ENCODE results near the gene SYNGR4.
A peak's percentile ranks its signal among the peaks of the same experiment; 100 is the strongest.

SYNGR4 gene

DNA sequence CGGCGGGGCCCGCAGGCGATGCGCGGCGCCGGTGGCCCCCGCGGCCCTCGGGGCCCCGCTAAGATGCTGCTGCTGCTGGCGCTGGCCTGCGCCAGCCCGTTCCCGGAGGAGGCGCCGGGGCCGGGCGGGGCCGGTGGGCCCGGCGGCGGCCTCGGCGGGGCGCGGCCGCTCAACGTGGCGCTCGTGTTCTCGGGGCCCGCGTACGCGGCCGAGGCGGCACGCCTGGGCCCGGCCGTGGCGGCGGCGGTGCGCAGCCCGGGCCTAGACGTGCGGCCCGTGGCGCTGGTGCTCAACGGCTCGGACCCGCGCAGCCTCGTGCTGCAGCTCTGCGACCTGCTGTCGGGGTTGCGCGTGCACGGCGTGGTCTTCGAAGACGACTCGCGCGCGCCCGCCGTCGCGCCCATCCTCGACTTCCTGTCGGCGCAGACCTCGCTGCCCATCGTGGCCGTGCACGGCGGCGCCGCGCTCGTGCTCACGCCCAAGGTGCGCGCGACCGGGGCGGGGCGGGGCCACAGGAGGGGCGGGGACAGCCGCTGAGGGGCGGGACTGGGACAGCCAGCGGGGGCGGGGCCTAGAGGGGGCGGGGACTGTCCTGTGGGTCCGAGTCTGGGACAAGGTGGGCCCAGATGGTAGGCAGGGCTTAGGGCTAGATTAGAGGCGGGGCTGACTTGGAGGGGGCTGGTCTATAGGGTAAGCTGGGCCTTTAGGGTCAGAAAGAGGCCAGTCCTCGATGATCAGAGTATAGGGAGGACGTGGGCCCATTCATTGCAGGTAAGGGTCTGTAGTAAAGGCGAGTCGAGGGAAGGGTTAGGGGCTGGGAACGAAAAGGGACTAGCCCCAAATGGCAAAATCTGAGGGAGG is 34.4 kb downstream of the SYNGR4 start:
- DNase-seq = peak; percentile 90

DNA sequence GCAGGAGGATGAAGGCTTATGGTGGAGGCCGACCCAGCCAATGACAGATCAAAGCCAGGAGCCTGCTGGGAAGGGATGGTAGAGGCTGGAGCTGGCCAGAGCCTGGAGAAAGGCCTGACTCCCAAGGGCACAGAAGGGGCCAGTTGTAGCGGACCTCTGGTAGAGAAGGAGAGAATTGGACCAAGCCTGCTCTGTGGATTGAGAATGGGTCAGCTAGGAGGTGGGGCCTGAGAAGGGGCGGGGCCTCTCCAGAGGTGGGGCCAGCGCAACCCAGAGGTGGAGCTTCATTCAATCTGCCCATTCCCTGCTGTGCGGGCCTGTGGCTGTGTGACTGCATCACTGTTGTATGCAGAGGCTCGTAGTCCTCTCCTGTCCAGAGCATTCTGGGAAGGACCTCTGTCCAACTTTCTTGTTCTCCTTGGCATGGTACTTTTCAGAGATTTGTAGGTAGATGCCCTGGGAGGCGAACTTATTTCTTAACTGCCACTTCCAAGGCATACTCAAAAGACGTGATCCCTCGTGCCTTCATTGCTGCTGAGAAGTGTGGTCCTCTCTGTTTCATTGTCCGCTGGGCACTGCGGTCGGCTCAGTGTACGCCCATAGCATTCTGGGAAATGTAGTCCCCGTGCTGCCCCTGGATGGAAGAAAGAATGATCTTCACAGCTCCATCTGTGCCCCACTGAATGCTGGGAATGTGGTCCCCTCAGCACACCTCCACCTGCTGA is 36.0 kb downstream of the SYNGR4 start:
- DNase-seq = peak; percentile 55

DNA sequence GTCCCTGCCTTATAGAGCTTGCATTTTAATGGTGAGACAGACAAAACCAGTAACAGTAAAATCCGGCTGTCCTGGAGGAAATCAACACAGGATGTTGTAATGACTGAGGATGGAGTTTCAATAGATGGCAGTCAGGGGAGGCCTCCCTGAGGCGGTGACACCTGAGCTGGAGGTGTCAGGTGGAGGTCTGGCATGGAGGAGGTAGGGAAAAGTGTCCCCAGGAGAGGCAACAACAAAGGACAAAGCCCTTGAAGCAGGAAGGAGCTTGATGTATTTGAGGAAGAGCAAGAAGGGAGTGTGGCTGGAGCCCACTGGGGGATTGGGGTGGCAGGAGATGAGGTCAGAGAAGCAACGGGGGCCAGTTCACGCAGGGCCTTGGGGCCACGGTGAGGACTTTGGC is 37.1 kb downstream of the SYNGR4 start:
- DNase-seq = no peak

DNA sequence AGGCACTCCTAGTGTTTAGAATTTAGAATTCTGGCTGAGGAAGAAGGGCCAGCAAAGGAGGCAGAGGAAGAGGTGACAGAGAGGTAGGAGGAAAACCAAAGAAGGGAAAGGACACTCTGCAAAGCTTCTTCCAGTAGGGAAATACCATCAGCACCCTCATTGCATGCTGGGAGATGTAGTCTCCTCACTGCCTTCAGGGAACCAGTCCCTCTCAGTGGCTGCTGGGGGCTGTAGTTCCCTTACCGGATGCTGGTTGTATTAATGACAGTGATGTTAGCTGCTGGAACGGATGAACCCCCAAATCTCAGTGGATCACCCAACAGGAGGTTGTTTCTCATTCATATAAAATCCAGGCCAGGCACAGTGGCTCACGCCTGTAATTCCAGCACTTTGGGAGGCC is 39.4 kb downstream of the SYNGR4 start:
- DNase-seq = peak; percentile 68

DNA sequence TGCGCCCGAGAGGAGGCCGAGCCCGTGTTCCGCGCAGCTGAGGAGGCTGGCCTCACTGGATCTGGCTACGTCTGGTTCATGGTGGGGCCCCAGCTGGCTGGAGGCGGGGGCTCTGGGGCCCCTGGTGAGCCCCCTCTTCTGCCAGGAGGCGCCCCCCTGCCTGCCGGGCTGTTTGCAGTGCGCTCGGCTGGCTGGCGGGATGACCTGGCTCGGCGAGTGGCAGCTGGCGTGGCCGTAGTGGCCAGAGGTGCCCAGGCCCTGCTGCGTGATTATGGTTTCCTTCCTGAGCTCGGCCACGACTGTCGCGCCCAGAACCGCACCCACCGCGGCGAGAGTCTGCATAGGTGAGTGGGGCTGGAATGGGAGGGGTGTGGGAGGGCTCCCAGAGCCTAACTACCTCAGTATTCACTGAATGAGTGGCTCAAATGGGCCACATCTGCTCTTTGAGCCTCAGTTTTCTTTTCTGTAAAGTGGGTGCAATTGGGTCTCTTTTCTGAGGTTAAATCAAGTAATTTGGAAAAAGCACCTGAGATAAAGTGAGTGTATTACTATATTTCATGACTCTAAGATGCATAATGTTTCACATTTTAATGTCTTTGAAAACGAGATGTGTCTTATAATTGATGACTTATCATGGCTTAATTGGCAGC is 41.0 kb downstream of the SYNGR4 start:
- DNase-seq = no peak

DNA sequence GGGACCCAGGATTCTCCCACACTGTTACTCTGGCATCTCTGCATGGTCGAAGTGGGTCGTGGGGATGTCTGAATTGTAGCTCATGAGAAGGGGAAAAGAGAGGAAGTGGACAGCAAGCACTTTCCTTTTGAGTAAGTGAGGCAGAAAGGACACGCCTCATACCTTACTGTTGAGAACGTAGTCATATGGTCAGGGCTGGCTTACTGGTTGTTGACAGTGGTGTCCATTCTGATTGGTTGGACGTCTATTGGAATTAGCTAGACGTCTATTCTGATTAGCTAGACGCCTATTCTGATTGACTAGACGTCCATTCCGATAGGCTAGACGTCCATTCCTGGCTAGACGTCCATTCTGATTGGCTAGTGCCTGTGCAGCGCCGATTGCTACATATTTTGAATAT is 41.7 kb downstream of the SYNGR4 start:
- no peak for DNase-seq

DNA sequence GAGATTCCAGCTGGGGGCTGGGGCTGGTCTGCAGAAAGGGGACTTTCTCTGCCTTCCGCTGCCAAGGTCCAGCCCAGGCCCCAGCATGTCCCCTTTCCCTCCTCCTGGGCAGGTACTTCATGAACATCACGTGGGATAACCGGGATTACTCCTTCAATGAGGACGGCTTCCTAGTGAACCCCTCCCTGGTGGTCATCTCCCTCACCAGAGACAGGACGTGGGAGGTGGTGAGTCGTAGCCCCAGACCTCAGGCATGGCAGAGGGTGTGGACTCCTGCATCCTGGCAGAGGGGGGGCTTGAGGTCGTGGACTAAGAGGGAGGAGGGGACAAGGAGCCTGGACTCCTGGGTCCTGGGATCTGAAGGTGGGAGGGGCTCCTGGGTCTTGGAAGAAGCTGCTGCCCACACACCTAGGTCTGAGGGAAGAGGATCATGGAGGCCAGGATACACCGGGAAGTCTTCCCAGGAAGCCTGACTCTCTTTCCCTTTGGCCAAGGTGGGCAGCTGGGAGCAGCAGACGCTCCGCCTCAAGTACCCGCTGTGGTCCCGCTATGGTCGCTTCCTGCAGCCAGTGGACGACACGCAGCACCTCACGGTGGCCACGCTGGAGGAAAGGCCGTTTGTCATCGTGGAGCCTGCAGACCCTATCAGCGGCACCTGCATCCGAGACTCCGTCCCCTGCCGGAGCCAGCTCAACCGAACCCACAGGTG is 49.9 kb downstream of the SYNGR4 start:
- DNase-seq = no peak

DNA sequence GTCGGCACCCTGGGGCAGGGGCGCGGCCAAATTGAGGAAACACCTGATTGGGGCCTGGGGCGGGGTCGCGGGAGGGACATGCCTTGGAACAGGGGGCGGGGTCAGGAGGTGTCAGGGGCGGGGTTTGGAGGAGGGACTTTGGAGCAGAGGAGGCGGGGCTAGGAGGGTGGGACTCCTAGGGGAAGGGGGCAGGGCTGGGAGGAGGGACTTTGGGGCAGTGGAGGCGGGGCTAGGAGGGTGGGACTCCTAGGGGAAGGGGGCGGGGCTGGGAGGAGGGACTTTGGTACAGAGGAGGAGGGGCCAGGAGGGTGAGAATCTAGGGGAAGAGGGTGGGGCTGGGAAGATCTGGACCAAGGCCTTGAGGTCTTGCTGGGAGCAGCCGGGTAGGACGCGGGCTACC is 51.2 kb downstream of the SYNGR4 start:
- DNase-seq = peak; percentile 76

DNA sequence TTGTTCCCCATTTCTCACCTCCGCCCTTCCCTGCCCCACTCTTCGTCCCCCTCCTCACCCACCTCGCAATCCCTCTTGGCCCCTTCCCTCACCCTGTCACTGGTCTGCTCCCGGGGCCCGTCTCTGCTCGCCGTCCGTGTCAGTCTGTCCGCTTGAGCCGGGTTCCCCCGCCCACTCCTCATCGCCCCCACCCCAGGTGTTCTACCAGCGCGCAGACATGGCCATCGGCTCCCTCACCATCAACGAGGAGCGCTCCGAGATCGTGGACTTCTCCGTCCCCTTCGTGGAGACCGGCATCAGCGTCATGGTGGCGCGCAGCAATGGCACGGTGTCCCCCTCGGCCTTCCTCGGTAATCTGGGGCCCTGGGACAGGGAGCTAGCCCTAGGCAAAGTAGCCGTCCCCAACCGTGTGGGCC is 51.6 kb downstream of the SYNGR4 start:
- DNase-seq = no peak

DNA sequence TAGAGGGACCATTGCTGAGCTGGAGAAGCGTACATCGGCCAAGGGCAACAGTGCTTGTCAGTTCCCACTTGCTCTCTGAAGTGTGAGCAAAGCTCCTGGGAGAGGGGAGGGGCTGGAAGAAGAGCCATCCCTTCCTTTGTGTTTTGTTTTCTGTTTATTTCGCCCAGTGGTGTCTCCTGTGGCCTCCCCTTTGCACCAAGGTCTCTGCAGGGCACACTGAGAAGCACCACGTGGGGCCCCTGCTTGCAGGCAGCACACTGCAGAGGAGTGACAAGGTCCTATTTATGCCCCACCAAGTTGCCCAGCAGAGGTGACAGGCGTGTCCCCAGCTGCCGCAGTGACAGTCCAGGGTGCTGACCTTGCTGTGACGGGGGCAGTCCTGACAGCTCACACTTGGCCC is 53.3 kb downstream of the SYNGR4 start:
- no peak for DNase-seq

DNA sequence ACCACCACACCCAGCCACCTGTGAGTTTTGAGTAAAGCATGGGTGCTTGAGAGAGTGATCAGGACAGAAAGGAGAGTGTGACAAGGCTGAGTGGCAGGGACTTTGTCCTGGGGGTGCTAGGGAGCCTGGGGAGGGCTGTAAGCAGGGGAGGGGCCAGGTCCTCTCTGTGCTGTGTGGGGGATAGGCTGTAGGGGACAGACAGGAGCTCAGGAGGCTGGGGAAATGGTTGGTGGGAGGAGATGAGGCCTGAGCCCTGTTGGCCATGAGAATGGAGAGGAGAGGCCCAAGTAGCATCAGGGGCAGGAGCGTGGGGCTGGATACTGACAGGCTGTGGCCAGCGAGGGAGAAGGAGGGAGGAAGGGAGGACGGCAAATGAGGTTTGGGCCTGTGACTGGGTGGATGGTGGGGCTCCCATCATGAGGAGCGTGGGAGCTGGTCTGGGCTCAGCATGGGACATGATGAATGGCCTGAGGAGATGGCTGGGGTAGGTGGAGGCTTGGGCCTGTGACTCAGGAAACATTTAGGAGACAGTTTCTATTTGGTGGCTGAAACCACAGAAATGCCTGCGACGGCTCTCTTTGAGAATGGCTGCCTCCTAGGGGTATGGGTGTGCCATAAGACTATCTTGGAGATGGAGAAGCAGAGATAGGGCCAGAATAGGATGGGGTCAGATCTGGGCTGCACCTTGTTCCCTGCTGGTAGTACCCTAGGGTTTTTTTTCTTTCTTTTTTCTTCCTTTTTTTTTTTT is 54.3 kb downstream of the SYNGR4 start:
- no peak for DNase-seq

DNA sequence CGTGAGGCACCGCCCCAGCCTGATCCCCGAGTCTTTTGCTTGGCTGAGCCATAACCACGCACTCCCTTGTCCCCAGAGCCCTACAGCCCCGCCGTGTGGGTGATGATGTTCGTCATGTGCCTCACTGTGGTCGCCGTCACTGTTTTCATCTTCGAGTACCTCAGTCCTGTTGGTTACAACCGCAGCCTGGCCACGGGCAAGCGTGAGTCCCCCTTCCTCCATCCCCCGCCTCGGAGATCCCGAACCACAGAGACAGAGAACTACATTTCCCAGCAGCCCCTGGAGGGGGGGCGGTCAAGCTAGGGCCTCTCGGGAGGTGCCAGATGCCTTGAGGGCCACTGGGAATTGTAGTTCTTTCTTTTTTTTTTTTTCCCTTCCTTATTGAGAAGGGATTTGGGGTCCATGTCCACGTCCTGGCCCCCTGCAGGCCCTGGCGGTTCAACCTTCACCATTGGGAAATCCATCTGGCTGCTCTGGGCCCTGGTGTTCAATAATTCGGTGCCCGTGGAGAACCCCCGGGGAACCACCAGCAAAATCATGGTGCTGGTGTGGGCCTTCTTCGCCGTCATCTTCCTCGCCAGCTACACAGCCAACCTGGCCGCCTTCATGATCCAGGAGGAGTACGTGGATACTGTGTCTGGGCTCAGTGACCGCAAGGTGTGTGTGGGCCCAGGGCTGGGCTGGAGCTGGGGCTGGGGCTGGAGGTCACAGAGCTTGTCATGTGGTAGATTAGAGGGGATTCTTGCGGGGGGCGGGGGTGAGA is 55.2 kb downstream of the SYNGR4 start:
- DNase-seq = peak; percentile 66

DNA sequence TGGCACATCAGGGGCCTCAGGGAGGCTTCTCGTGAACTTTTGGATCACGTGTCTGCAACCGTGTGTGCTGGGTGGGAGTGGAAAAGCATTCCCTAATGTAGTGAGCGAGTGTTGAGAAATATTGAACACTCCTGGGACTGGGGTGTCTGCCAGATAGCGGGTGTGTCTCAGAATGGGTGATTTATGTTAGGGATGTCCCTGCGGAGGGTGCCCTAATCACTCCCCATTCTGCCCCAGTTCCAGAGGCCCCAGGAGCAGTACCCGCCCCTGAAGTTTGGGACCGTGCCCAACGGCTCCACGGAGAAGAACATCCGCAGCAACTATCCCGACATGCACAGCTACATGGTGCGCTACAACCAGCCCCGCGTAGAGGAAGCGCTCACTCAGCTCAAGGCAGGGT is 57.4 kb downstream of the SYNGR4 start:
- DNase-seq = no peak

DNA sequence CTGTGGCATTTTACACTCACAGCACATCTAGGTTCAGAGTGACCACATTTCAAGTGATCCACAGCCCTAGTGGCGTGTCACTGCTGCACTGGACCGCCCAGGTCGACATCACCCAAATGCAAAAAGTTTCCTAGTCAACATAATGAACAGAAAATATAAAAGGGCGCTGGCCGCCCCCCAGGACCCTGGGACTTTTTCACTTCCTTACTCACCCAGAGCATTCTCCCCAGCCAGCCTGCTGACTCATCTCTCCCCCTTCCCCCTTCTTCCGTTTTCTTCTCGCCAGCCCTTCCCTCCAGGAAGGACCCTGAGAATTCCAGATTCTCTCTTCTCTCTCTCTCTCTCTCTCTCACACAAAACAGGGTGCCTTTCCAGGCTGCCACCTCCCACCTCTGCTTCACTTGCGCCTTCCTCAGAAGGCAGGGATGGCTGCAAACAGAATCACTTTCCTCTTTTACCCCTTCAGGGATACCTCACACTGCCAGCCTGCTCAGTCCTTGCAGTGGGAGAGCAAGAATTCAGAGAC is 60.6 kb downstream of the SYNGR4 start:
- DNase-seq = peak; percentile 53

Data from femur (tissue), 1 donor.